Mesothelial cell of epicardium (in vitro differentiated cells): Measurements from ENCODE around the gene TNIP1. TPM values are rescaled to one million over a fixed set of nuclear protein-coding genes. Genes with fewer than 3 reads are reported as not detected.

Experiments used
- DNase-seq, 2 experiments: peaks; one replicate each; pipeline ENCODE4 v3.0.0; 2021; ENCODE audit warnings: low spot score in 2 of 2; ENCODE audit not compliant: unreplicated experiment in 2 of 2
- H3K27ac Mint-ChIP-seq: 2 replicates; pipeline ENCODE4 v1.8.0; 2021; ENCODE audit warnings: mixed read lengths
- H3K27me3 Mint-ChIP-seq: 2 replicates; pipeline ENCODE4 v1.8.0; 2021; ENCODE audit warnings: low read depth, mixed read lengths
- H3K36me3 Mint-ChIP-seq: 2 replicates; pipeline ENCODE4 v1.8.0; 2021; ENCODE audit warnings: mixed read lengths
- H3K4me1 Mint-ChIP-seq: 2 replicates; pipeline ENCODE4 v1.8.0; 2021; ENCODE audit warnings: mixed read lengths
- H3K4me3 Mint-ChIP-seq: 2 replicates; pipeline ENCODE4 v1.8.0; 2021; ENCODE audit warnings: mild to moderate bottlenecking, moderate library complexity, mixed read lengths
- H3K9me3 Mint-ChIP-seq: 2 replicates; pipeline ENCODE4 v1.8.0; 2021; ENCODE audit warnings: mixed read lengths
- total RNA-seq: library from RNA; stranded (reverse); gene quantifications from 3 replicates; pipeline ENCODE4 v1.2.1, GENCODE V29; 2021
- TF ChIP-seq, protein P1 (sequence below): fragments of 200-600 bp; sonication (generic); IDR thresholded peaks from one replicate; pipeline ENCODE4 v1.5.0; 2021; ENCODE audit warnings: antibody characterized with exemption; ENCODE audit not compliant: unreplicated experiment

Gene TNIP1
- total RNA-seq, 1 donor from 2014 or later: 81.8 TPM

DNA sequence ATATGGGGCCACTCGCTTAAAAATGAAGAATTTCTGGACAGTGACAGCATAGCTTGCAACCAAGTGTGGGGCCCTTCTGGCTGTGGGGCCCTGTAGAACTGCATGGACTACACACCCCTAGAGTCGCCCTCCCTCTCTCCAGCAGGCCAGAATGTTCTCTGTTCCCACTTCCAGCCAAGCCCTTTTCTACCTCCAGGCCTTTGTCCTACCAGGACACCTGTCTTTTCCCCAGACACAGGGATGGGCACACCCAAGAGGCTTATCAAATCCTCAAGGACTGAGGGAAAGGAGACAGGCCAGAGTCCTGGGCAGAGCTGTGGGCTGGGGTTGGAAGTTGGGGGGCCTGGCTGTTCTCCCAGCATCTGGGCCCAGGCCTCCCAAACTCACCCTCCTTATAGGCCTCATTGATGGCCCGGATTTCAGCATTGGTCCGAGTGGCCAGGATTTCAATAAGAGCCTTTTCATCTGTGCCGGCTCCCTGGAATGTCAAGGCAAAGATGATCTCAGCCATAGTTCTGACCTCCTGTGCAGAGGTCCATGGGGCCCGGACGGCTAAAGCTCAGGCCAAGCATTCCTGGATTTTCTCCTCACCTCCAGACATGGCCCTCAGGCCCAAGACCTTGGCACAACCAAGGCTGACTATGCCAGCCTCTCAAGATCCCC, 38.2 kb upstream of the TNIP1 start:
- H3K27ac Mint-ChIP-seq: no peak overlapping the region
- H3K27me3 Mint-ChIP-seq: no peaks in the 10 kb centered on the region
- TF ChIP-seq, protein P1, sequence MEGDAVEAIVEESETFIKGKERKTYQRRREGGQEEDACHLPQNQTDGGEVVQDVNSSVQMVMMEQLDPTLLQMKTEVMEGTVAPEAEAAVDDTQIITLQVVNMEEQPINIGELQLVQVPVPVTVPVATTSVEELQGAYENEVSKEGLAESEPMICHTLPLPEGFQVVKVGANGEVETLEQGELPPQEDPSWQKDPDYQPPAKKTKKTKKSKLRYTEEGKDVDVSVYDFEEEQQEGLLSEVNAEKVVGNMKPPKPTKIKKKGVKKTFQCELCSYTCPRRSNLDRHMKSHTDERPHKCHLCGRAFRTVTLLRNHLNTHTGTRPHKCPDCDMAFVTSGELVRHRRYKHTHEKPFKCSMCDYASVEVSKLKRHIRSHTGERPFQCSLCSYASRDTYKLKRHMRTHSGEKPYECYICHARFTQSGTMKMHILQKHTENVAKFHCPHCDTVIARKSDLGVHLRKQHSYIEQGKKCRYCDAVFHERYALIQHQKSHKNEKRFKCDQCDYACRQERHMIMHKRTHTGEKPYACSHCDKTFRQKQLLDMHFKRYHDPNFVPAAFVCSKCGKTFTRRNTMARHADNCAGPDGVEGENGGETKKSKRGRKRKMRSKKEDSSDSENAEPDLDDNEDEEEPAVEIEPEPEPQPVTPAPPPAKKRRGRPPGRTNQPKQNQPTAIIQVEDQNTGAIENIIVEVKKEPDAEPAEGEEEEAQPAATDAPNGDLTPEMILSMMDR: no peak
- DNase-seq: no peak
- peaks cover 33% of the 10 kb centered on the region for H3K36me3 Mint-ChIP-seq
- H3K9me3 Mint-ChIP-seq: no peaks in the 10 kb centered on the region
- no peak overlapping the region for H3K4me3 Mint-ChIP-seq
- H3K4me1 Mint-ChIP-seq: no peaks in the 10 kb centered on the region

DNA sequence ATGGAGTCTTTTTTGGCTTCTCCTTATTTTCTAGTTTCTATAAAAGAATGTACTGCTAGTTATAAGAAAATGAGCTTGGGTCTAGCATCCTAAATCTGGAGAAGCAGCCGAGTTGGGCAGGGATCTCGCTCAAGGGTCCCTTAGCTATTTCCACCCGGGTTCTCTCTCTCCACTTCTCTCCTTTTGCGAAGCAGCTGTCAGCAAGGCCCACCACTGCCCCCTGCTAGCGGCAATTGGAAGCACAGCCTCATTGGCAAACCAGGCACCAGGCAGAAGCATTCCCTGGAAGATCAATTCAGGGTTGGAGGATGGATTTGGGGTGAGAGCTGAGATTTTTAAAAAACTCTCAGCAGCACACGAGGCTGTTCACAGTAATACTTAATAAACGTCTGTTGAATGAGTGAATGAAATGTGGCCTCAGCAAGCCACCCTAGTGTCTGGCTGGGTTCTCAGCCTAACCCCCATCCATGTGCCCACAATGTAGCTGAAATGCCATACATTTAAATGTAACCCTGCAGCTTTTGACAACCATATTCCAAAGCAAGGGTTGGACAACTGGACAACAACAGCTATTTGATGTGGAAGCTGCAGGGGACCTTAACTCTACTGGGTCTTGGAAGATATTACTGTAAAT, 34.6 kb upstream of the TNIP1 start:
- Mint-ChIP-seq H3K36me3 (peaks cover 28% of the 10 kb centered on the region), H3K27ac (no peak overlapping the region), H3K4me1 (no peaks in the 10 kb centered on the region), H3K4me3 (no peak overlapping the region), H3K9me3 (no peaks in the 10 kb centered on the region), H3K27me3 (no peaks in the 10 kb centered on the region)
- TF ChIP-seq, protein P1: peak; percentile 74
- peak; percentile 37 to 77 for DNase-seq

DNA sequence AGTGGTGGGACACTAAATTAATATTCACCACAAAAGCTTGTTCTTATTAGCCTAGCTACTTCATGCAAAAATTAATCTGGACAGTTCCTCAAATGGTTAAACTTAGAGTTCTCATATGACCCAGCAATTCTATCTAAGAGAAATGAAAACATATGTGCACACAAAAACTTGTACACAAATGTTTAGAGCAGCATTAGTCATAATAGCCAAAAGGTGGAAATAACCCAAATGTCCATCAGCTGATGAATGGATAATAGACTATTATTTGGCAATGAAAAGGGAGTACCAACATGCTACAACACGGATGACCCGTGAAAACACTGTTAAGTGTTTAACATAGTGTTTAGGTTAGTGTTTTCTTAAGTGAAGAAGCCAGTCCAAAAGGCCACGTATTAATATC, 32.8 kb upstream of the TNIP1 start:
- Mint-ChIP-seq H3K4me3 (no peak overlapping the region), H3K4me1 (no peaks in the 10 kb centered on the region), H3K9me3 (no peaks in the 10 kb centered on the region), H3K27ac (no peak overlapping the region), H3K36me3 (peaks cover 24% of the 10 kb centered on the region), H3K27me3 (no peaks in the 10 kb centered on the region)
- TF ChIP-seq, protein P1: no peak
- DNase-seq: no peak

DNA sequence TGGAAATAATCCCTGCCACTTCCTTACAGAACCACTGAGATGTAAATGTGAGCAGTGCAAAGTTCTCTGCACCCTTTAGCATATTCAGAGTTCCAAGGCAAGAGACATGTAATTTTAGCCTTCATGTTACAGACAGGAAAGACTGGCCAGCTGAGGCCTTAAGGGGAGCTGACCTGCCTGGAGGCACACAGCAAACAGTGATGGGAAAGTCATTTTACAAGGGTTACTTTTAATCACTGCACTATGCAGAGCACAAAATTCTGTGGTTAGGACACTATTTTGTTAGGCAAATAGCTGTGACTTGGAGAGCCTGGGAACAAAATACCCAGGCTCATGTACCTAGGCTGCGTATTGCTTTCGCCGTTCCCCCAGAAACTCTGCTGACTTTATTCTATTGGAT, 30.2 kb upstream of the TNIP1 start:
- no peaks in the 10 kb centered on the region for H3K4me1 Mint-ChIP-seq
- peaks cover 39% of the 10 kb centered on the region for H3K36me3 Mint-ChIP-seq
- no peak for DNase-seq
- H3K4me3 Mint-ChIP-seq: no peak overlapping the region
- no peaks in the 10 kb centered on the region for H3K9me3 Mint-ChIP-seq
- no peak overlapping the region for H3K27ac Mint-ChIP-seq
- H3K27me3 Mint-ChIP-seq: no peaks in the 10 kb centered on the region
- TF ChIP-seq, protein P1: no peak

DNA sequence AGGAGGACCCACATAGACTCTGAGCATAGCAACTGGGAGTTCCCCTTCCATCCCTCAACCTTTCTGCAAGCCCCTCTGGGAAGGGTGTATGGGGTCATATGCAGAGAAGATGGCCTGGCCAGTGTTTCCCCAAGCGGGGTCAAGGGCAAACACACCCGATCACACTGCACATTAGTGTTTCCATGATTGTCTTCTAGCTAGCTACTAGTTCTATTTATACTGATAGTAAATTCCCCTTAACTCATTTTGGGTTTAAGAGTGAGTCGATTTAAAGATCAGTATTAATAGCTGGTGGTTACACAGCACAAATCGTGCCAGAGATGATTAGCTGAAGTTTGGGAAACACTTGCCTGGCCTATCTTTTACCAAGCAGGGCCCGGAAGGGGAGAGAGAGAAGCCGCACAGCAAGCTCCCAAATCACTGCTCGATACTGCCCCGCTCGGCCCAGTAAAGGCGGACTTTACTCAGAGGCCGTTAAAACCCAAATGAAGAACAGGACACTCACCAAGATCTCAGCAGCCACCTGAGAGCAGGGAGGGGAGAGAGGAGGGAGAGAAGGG, 29.4 kb upstream of the TNIP1 start:
- Mint-ChIP-seq H3K9me3 (no peaks in the 10 kb centered on the region), H3K27ac (no peak overlapping the region), H3K36me3 (peaks cover 41% of the 10 kb centered on the region), H3K27me3 (no peaks in the 10 kb centered on the region), H3K4me1 (no peaks in the 10 kb centered on the region), H3K4me3 (no peak overlapping the region)
- no peak for DNase-seq
- TF ChIP-seq, protein P1: no peak
